ENCODE data around the gene KCTD20.

DNA sequence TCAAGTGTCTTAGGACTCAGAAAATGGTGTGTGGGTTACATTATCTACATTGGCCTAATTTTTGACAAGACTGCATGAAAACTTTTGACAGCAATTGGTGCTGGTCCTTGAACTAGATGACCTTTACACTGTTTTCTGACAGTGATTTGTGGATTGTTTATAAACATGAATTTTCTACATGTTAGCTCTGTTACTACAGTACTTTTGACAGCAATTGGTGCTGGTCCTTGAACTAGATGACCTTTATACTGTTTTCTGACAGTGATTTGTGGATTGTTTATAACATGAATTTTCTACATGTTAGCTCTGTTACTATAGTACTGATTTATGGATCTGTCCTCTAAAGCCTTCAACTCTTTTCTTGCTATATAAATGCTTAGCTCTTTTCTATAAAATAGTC lies 16.7 kb downstream of the KCTD20 start:
- TF ChIP-seq, protein P1, sequence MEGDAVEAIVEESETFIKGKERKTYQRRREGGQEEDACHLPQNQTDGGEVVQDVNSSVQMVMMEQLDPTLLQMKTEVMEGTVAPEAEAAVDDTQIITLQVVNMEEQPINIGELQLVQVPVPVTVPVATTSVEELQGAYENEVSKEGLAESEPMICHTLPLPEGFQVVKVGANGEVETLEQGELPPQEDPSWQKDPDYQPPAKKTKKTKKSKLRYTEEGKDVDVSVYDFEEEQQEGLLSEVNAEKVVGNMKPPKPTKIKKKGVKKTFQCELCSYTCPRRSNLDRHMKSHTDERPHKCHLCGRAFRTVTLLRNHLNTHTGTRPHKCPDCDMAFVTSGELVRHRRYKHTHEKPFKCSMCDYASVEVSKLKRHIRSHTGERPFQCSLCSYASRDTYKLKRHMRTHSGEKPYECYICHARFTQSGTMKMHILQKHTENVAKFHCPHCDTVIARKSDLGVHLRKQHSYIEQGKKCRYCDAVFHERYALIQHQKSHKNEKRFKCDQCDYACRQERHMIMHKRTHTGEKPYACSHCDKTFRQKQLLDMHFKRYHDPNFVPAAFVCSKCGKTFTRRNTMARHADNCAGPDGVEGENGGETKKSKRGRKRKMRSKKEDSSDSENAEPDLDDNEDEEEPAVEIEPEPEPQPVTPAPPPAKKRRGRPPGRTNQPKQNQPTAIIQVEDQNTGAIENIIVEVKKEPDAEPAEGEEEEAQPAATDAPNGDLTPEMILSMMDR (IDR thresholded peaks at IDR 0.05): no peak
- TF ChIP-seq POLR2A (IDR thresholded peaks at IDR 0.05; ENCODE audit: low read depth) (no peak), EP300 (IDR thresholded peaks at IDR 0.05) (no peak)
